ENCODE data around the gene UBQLN1.

GRCh38 chr9:83642793-83643192 lies 65.0 kb downstream of the UBQLN1 start:
- no peak for TF ChIP-seq CTCF (IDR thresholded peaks at IDR 0.05)
- no peak for TF ChIP-seq POLR2A (IDR thresholded peaks at IDR 0.05)
